ENCODE data around the gene GRID1.

DNA sequence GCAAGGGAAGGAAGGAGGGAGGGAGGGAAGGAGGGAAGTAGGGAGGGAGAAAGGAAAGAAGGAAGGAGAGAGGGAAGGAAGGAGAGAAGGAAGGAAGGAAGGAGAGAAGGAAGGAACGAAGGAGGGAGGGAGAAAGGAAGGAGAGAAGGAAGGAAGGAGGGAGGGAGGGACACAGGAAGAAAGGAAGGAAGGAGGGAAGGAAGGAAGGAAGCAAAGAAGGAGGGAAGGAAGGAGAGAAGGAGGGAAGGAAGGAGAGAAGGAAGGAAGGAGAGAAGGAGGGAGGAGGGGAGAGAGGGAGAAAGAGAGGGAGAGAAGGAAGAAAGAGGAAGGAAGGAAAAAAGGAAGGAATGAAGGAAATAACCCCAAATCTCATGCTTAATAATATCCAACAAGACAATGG lies 630.6 kb downstream of the GRID1 start:
- TF ChIP-seq CTCF (IDR thresholded peaks at IDR 0.05) = no peak
- no peak for TF ChIP-seq POLR2A (IDR thresholded peaks at IDR 0.05)

Measured in Peyer's patch (tissue), 4 donors.